GM19468 (cell line): ENCODE data around the gene CREG2.

Source experiments
- ATAC-seq: cut with Tn5 transposase; IDR thresholded peaks from one replicate; pipeline ENCODE4 v1.9.1; 2021; ENCODE audit warnings: mild to moderate bottlenecking, moderate library complexity, moderate number of reproducible peaks; ENCODE audit not compliant: unreplicated experiment; ENCODE audit errors: extremely low read depth

CREG2 gene

DNA sequence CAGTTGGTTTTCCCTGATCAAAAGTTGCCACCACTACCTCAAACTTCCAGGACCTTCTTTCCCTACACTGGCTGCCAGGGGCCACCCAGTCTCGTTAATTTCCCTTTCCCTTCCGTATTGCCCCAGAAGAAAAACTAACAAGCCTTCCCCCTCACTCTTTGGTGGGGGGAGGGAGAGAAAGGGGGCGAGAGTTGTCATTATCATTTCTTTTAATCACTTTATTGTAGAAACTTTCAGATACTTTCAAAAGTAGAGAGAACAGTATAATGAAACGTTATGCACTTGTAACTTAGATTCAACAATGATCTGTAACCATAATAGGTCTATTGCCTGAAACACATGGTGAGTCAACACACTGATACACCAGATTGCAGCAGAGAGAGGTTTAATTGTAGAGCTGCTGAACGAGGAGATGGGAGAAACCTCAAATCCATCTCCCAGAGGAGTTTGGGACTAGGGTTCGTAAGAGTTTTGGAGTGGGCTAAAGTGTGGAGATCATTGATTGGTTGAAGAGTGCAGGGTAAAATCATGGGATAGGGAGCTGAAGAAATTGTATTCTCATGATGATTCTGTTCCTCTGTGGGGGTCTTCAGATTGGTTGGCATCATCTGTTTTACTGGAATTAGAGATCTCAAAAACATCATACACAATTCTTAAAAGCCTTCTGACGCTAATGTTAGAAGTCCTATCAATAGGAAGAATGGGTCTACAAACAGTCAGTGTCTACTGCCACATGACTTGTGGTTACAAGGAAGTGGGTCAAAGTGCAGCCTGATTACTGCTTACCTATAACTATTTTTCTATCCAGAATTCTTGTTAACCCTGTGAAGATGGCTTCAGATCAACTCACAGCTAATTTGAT, 76.2 kb downstream of the CREG2 start:
- ATAC-seq: no peak

DNA sequence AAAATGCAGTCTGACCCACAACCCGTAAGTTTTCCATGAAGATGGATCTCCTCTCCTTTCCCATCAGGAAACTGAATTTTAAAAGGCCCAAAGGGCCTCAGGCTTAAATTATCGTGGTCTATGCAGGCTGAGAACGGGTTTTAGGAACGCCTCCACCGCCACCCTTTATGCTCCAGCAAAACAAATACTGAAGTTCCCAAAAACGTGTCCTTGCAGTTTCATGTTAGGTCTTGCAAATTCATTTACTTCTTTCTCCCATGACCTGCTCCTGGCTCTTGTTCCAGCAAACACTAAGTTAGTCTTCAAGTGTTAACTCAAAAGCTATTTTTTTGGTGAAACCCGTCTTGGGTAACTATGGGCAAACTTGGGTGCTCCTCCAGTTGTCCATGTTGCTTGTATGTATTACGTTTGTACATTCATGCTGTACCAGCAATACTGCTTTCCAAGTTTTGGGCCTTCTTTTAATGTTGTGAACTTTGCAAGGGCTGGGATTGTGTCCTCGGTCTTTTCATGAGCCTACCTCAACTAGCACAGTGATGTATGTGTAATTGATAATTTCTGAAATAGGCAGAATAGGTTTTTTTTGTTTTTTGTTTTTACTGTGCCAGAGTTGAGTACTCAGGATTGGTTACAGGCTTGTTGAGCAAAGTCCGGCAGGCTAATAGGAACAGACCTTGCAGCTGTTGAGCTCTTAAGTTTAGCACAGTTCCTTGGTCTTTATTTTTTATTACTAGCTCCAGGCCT, 77.0 kb downstream of the CREG2 start:
- ATAC-seq: no peak

DNA sequence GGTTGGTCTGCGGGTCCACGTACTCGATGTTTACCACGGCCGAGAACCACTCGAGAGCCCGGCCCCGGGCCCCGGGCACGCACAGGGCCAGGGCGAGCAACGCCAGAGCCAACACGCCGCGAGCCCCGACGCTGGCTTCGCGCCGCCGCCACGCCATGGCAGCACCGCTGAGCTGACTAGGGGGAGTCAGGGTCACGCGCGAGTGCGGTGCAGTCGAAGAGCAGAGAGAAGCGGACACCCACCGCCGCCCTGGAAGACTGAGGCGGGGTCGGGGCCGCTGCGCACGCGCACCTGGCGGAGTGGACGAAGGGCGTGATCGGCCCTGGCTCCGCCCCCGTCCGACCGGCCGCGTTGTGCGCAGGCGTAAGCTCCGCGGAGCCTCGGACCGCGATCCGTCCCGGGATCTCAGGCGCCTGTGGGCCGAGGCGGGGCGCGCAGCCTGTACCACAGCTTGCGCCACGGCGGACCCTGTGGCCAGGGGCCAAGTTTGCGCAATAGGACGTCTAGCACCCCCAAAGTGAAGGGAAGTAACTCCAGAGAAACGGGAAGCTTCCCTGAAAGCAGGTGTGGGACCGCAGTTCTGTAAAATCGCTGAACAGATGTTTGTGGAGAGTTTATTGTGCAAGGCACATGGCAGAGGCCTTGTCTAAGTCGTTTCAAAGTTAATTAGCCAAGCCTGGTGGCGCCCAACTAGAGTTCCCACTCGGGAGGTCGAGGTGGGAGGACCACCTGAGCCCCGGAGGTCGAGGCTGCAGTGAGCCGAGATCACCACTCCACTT, 78.7 kb downstream of the CREG2 start, which contains the start of gene RNF149:
Gene RNF149 (minus strand): TSS at position 270 of the 779 bp plus-strand sequence. CDS start 113 bp downstream, at position 157.
- peak; percentile 33 for ATAC-seq

DNA sequence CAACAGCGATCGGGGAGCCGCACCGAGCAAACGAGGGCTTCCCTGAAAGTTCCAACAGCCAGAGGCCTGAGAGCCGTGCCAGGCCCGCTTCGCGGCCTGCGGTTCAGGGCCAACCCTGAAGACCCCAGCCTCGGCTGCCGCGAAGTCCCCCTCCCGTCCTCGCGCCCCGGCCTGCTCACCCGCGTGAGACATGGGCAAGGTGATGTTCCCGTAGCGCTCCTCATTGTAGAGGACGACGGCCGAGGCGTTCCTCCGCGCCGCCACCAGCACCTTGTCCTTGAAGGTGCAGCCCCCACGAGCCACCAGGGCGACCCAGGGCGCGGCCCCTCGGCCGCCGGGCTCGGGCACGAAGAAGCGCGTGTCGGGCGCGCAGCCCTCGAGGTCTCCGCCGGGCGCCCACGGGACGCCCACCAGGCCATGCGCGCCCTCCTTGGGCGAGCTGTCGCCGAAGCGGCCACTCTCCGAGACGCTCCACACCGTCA, 79.3 kb downstream of the CREG2 start:
- no peak for ATAC-seq

DNA sequence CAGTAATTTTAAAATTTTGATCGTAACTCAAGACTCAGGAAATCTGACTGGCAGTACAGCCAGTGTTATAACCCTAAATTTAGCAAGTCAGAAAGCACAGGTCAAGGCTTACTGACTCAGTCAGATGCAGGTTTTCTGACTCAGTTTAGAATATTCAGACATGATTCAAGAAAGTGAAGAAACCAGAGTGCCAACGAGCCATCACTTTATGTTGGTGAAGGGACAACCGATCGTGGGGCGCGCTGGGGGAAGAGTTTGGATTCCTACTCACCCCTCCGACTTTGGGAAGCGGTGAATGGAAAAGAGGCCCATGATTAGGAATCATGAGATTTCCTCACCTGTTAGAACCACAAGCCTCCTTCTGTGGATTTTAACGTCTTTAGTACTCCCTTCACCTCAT, 79.8 kb downstream of the CREG2 start:
- no peak for ATAC-seq

DNA sequence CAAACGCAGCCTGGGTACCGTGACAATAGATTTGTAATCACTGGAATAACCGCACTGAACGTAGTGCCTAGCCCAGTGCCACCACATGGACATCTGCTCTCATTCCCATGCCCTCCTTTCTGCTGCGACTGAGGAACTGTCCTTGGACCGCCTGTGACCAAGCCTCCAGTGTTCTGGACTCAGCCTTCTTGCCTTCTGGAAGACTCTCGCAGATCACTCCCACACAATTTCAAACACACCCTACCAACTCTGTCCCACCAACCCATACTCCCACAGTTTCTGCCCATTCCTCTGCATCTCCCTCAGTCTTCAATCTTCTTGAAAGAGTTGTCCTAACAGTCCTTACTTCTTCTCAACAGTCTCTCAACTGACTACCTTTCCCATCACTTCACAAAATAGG, 80.9 kb downstream of the CREG2 start:
- ATAC-seq: no peak

DNA sequence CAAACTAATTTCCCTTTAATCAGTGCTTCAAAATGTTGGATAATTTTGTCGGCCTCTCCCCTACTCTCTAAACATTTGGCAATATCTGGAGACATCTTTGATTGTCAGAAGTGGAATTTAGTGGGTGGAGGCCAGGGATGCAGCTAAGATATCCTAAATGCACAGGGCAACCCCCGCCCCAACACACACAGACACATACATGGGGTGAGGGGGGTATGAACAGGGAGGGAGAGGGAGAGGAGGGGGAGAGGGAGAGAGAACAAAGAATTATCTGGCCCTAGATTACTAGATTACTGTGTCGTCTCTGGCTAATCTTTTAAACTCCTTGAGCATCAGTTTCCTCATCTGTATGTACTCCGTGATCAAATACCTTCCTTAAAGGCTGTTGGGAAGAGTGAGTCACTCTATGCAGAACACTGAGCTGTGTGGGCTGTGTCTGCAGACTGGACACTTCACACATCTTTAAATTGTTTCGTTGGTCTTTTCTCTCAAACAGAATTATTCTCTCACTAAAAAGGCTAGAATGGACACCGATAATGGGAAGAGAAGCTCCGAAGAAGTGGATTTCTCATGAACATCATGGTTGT, 81.7 kb downstream of the CREG2 start:
- no peak for ATAC-seq

DNA sequence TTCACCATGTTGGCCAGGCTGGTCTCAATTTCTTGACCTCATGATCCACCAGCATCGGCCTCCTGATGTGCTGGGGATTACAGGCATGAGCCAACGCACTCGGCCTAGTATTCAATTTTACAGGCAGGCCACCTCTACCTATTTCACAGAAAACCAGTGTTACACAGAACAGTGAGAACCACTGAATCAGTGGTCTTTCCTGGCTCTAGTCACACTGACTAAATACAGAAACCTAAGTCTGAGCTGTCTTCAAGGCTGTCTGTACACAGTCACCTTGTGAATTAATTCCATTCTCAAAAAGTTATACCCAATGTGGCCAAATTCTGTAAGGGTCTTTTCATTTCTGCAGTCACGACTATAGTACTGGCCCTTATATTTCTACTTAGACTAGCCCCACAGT, 82.3 kb downstream of the CREG2 start:
- ATAC-seq: no peak

DNA sequence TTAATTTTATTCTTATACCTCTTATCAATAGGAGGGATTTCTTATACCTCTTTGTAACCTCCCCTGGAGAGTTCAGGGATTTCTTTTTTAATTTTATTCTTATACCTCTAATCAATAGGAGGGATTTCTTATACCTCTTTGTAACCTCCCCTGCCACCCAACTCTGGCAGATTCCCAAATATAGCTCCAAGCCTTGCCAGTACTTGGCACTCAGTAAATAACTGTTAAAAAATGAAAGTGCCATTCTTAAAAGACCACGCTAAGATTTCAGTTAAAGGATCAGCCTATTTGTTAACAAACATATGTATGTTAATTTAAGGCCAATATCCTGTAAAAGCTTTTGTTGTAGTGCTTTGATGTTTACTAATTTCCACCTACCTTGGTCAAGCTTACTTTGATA, 83.6 kb downstream of the CREG2 start:
- no peak for ATAC-seq

DNA sequence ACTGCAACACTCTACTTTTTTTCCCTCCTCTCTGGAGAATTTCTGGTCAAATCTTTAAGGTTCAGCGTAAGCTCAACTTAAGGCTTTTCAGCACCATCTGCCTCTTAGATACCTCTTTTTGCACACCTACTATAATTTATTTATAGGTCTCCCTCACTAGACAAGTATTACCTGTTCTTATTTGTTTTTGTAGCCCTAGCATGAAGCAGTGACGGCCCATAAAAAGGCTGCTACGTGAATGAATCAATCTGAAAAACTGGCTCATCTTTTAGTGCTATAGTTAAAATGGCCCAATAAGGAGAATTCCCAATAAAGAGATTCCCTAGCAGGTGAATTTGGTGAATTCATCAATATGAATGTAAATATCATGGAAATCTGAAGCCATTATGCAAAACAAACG, 85.3 kb downstream of the CREG2 start:
- no peak for ATAC-seq

DNA sequence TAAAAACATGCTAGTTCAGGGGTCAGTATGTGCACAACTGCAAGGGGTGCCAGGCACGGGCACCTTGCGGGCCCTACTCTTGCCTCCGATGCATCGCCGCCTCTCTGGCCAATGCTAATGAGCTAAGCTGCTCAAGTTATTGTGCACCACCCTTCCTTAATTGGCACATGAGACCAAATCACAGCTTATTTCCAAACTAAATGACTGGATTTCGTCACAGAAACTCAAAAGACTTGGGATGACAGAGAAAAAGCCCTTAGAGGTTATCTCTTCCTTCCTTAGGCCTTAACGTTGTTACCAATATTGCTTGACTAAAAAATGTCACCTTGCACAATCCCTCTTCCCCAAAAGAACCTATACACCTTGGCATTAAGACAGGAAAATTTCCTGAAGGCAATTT, 86.5 kb downstream of the CREG2 start:
- no peak for ATAC-seq

DNA sequence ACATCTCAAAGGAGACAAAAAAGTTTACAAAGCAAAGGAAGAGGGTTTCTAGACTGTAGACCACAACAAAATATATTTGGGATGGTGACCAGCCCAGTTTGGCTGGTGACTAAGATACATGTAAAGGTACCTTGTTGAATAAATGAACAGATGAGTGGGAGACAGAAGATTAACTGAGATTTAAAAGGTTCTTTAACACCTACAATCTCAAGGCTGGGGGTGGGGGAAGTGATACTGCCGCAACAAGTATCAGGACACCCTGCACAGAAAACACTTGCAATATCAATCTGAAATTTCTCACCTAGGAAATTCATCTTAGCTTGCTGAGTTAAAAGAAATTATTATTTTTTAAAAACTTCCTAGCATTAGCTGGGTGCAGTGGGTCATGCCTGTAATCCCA, 87.1 kb downstream of the CREG2 start:
- no peak for ATAC-seq

DNA sequence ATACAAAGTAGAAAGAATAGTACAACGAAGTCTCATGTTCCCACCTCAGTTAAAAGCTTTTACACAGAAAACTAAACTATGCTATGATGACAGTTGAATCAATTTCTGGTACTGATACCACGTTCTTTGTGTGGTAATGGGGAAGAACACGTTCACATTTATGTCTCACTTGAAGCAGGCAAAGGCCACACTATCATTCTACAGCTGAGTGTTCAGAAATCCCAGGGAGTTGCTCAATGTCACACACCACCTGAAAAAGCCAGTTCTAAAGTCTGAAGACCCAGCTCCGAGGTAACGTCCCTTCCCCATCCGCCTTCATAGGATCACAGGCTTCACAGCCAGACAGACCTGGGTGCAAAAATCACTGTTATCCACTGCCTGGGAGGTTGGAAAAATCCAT, 87.7 kb downstream of the CREG2 start:
- no peak for ATAC-seq

DNA sequence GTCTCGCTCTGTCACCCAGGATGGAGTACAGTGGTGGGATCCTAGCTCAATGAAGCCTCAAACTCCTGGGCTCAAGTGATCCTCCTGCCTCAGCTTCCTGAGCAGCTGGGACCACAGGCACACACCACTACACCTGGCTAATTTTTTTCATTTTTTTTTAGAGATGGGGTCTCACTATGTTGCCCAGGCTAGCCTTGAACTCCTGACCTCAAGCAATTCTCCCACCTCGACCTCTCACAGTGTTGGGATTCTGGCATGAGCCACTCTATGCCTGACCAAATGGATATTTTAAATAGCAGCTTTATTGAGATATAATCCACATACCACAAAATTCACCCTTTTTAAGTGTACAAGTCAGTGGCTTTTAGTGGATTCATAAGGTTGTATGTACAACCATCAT, 89.9 kb downstream of the CREG2 start:
- ATAC-seq: no peak

DNA sequence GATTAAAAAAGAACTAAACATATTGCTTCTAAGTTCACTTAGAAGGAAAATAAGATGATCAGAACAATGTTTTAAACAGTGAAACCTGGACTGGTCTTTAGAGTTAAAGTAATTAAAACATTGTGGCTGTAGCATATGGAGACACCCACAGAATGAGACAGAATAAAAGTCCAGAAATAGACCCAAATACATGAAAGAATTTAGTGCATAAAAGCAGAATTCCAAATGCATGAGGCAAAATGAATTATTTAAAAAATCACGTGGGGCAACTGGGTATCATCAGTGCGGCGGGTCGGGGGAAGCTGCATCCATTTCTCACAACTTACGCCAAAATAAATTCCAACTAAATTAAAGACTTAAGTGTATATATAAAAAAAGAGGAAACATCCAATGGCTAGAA, 90.9 kb downstream of the CREG2 start:
- ATAC-seq: no peak

DNA sequence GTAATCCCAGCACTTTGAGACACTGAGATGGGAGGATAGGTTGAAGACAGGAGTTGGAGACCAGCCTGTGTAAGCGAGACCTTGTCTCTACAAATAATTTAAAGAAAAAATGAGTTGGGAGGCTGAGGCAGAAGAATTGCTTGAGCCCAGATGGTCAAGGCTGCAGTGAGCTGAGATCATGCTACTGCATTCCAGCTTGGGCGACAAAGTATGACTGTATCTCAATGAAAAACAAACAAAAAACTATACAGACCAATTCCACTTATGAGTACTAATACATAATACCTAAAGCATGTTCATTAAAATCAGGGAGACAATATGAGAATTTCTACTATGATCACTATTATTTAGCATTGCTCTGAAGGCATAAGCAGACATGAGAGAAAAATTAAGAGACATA, 91.4 kb downstream of the CREG2 start:
- no peak for ATAC-seq
